ENCODE measurements around the gene KIAA0319L. TPM values are rescaled to one million over a fixed set of nuclear protein-coding genes. Genes with fewer than 3 reads are reported as not detected.

Gene KIAA0319L
- total RNA-seq, 4 donors from 2014 or later, result 28.5 to 35.7 (median 32.7) TPM

DNA sequence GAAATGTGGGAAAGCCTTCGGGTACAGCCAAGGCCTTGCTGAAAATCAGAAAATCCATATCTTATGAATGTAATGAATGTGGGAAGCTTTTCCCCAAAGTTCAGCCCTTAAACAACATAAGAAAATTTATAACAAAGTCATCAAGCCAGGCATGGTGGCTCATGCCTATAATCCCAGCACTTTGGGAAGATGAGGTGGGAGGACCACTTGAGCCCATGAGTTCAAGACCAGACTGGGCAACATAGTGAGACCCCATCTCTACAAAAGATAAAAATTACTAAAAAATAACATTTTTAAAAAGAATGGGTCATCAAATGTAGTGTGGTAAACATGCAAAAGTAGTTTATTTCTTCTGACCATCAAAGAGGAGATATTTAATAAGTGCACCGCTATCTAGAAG lies 45.9 kb downstream of the KIAA0319L start:
- Histone ChIP-seq H3K27me3 (no peaks in the 10 kb centered on the region), H3K27ac (replicated peaks in 1 of 4) (no peak overlapping the region), H3K4me1 (peaks cover 13 to 35% (median 19%) of the 10 kb centered on the region in 4 donors), H3K9me3 (peaks cover 0 to 9% (median 2%) of the 10 kb centered on the region in 4 donors), H3K36me3 (peaks cover 0 to 7% (median 3%) of the 10 kb centered on the region in 4 donors), H3K4me3 (no peak overlapping the region)
- TF ChIP-seq POLR2AphosphoS5 (IDR thresholded peaks at IDR 0.05) (no peak), CTCF (IDR thresholded peaks at IDR 0.05) (no peak), EP300 (IDR thresholded peaks at IDR 0.05) (no peak), POLR2A (IDR thresholded peaks at IDR 0.05; ENCODE audit: low read depth) (no peak)
- no peak for DNase-seq (ENCODE audit: extremely low spot score)
- WGBS, result 94% methylated on average over 2 of the region's 2 CpGs
- intact Hi-C loops (cut with DNase I), result no loop called here

- Histone ChIP-seq H3K36me3 (peaks cover 0 to 13% (median 7%) of the 10 kb centered on the region in 4 donors), H3K27me3 (no peaks in the 10 kb centered on the region), H3K4me1 (peaks cover 15 to 44% (median 25%) of the 10 kb centered on the region in 4 donors), H3K4me3 (no peak overlapping the region), H3K9me3 (no peaks in the 10 kb centered on the region), H3K27ac (replicated peaks in 1 of 4) (no peak overlapping the region)
- WGBS, result 86% methylated on average over 3 of the region's 3 CpGs
- DNase-seq (ENCODE audit: extremely low spot score), result no peak
- no peak for TF ChIP-seq CTCF (IDR thresholded peaks at IDR 0.05)
- TF ChIP-seq POLR2A (IDR thresholded peaks at IDR 0.05; ENCODE audit: low read depth), result no peak
- no peak for TF ChIP-seq POLR2AphosphoS5 (IDR thresholded peaks at IDR 0.05)
- no peak for TF ChIP-seq EP300 (IDR thresholded peaks at IDR 0.05)
- intact Hi-C loops (cut with DNase I), result no loop called here
Observed at GRCh38 chr1:35509558-35509957, 47.6 kb downstream of the KIAA0319L start.

GRCh38 chr1:35507947-35508346 lies 49.3 kb downstream of the KIAA0319L start:
- H3K4me3 ChIP-seq, result no peak overlapping the region
- no peak overlapping the region for H3K27ac ChIP-seq (replicated peaks in 1 of 4)
- H3K9me3 ChIP-seq, result no peaks in the 10 kb centered on the region
- H3K36me3 ChIP-seq, result peaks cover 0 to 13% (median 7%) of the 10 kb centered on the region in 4 donors
- DNase-seq (ENCODE audit: extremely low spot score), result no peak
- H3K27me3 ChIP-seq, result no peaks in the 10 kb centered on the region
- TF ChIP-seq POLR2AphosphoS5 (IDR thresholded peaks at IDR 0.05) (no peak), POLR2A (IDR thresholded peaks at IDR 0.05; ENCODE audit: low read depth) (no peak), EP300 (IDR thresholded peaks at IDR 0.05) (no peak), CTCF (IDR thresholded peaks at IDR 0.05) (no peak)
- intact Hi-C loops (cut with DNase I), result no loop called here
- H3K4me1 ChIP-seq, result peaks cover 15 to 40% (median 25%) of the 10 kb centered on the region in 4 donors

DNA sequence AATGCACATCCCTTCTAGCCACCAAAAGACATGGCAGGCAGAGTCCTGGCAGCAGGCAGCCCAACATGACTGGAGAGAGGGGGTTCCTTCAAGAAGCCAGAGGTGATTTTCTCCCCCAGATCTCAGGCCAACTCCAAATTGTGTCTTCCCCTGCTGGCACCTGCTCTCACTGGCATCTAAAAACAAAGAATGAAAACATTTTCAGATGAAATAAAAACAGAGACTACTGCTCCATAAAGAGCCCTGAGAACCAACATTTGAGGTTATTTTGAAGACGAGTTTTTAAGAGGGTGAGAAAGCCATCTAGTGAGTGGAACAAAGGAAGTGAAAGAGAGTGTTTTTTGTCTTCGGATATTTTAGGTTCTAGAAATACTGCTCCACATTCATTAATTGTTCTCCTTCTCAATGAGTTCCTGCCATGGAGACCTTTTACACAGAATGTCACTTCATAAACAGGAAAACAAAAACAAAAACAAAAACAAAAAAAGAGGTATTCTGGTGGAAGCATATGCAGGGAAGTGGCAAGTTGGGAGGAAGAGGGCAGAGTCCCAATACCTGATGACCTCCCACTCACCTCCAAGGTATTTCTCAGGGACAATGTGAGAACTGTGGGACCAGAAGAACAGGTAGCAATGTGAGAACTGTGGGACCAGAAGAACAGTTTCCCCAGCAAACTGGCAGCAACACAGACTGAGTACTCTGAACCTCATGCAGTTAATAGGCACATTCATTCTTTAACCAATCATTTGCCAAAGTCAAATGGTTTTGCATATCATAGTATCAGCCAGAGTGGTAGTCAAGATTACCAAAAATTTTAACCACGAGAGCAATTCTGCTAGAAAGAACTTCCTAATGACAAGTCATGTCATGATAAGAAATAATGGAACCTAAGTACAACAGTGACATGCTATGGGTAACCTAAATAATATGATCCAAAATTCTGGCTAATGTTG lies 50.0 kb downstream of the KIAA0319L start:
- peaks cover 15 to 40% (median 25%) of the 10 kb centered on the region in 4 donors for H3K4me1 ChIP-seq
- WGBS, result 76% methylated on average over 3 of the region's 3 CpGs
- TF ChIP-seq CTCF (IDR thresholded peaks at IDR 0.05) (no peak), POLR2A (IDR thresholded peaks at IDR 0.05; ENCODE audit: low read depth) (no peak), POLR2AphosphoS5 (IDR thresholded peaks at IDR 0.05) (no peak), EP300 (IDR thresholded peaks at IDR 0.05) (no peak)

More for the DNA sequence above, 50.0 kb downstream of the KIAA0319L start:
- no peaks in the 10 kb centered on the region for H3K27me3 ChIP-seq
- H3K27ac ChIP-seq (replicated peaks in 1 of 4), result no peak overlapping the region
- no peaks in the 10 kb centered on the region for H3K9me3 ChIP-seq
- peaks cover 0 to 13% (median 7%) of the 10 kb centered on the region in 4 donors for H3K36me3 ChIP-seq
- H3K4me3 ChIP-seq, result no peak overlapping the region
- intact Hi-C loops (cut with DNase I), result no loop called here
- DNase-seq (ENCODE audit: extremely low spot score), result no peak

Data from esophagus muscularis mucosa (tissue), 4 donors.